ENCODE data around the gene TMEM129.

TMEM129 gene, protein sequence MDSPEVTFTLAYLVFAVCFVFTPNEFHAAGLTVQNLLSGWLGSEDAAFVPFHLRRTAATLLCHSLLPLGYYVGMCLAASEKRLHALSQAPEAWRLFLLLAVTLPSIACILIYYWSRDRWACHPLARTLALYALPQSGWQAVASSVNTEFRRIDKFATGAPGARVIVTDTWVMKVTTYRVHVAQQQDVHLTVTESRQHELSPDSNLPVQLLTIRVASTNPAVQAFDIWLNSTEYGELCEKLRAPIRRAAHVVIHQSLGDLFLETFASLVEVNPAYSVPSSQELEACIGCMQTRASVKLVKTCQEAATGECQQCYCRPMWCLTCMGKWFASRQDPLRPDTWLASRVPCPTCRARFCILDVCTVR

GRCh38 chr4:1721003-1721665 lies at the start of gene TMEM129, which contains the start of gene TACC3:
Gene TMEM129 (minus strand): TSS chr4:1721323. CDS start chr4:1720837, 486 bp downstream.
Gene TACC3 (plus strand): TSS chr4:1721521. CDS start chr4:1723422, 1,901 bp downstream.
- peak; percentile 97 for DNase-seq (ENCODE audit: low read depth)
- peak within 1 kb of the TSS; percentile 94 for H3K4me3 ChIP-seq (ENCODE audit: low read depth, low read length)
- TF ChIP-seq, protein P1, sequence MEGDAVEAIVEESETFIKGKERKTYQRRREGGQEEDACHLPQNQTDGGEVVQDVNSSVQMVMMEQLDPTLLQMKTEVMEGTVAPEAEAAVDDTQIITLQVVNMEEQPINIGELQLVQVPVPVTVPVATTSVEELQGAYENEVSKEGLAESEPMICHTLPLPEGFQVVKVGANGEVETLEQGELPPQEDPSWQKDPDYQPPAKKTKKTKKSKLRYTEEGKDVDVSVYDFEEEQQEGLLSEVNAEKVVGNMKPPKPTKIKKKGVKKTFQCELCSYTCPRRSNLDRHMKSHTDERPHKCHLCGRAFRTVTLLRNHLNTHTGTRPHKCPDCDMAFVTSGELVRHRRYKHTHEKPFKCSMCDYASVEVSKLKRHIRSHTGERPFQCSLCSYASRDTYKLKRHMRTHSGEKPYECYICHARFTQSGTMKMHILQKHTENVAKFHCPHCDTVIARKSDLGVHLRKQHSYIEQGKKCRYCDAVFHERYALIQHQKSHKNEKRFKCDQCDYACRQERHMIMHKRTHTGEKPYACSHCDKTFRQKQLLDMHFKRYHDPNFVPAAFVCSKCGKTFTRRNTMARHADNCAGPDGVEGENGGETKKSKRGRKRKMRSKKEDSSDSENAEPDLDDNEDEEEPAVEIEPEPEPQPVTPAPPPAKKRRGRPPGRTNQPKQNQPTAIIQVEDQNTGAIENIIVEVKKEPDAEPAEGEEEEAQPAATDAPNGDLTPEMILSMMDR (IDR thresholded peaks at IDR 0.05; ENCODE audit: control insufficient read depth, extremely low read depth, insufficient read depth): no peak

GRCh38 chr4:1770791-1771231 lies 49.7 kb upstream of the TMEM129 start:
- TF ChIP-seq, protein P1 (IDR thresholded peaks at IDR 0.05; ENCODE audit: control insufficient read depth, extremely low read depth, insufficient read depth): no peak
- H3K4me3 ChIP-seq (ENCODE audit: low read depth, low read length): no peak overlapping the region
- DNase-seq (ENCODE audit: low read depth): no peak

GRCh38 chr4:1770245-1770644 lies 49.1 kb upstream of the TMEM129 start:
- H3K4me3 ChIP-seq (ENCODE audit: low read depth, low read length): no peak overlapping the region
- DNase-seq (ENCODE audit: low read depth): no peak
- TF ChIP-seq, protein P1 (IDR thresholded peaks at IDR 0.05; ENCODE audit: control insufficient read depth, extremely low read depth, insufficient read depth): no peak

GRCh38 chr4:1769692-1770091 lies 48.6 kb upstream of the TMEM129 start:
- TF ChIP-seq, protein P1 (IDR thresholded peaks at IDR 0.05; ENCODE audit: control insufficient read depth, extremely low read depth, insufficient read depth): no peak
- DNase-seq (ENCODE audit: low read depth): no peak
- no peak overlapping the region for H3K4me3 ChIP-seq (ENCODE audit: low read depth, low read length)

DNA sequence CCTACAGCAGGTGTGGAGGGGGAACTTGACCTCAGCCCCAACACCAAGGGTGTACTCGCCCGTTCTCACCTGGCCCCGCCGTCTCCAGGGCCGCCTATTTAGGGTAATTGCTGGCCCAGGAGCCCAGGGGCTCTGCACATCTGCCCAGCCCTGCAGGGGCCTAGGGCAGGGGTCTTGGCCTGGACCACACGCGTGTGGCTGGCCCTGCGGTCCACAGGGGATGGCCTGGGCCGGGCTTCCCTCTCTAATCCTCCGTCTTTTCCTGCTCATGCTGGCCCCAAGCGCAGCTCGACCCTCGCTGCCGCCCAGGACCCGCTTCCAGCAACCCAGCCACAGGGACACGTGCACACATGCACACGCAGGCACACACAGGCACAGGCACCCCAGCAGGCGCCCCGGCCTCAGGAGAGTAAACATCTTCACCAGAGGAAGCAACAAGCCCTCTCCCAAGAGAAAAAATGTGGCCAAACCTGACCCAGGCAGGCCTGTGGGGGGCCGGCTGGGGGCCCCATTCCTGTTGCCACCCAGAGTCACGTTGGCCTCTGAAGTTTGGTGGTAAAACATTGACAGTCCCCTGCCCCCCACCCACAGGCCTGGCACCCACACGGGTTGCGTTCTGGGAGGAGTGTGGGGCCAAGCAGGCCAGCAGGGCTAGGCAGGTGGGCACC lies 47.4 kb upstream of the TMEM129 start:
- TF ChIP-seq, protein P1 (IDR thresholded peaks at IDR 0.05; ENCODE audit: control insufficient read depth, extremely low read depth, insufficient read depth): no peak
- no peak for DNase-seq (ENCODE audit: low read depth)
- no peak overlapping the region for H3K4me3 ChIP-seq (ENCODE audit: low read depth, low read length)

- DNase-seq (ENCODE audit: low read depth): no peak
- TF ChIP-seq, protein P1 (IDR thresholded peaks at IDR 0.05; ENCODE audit: control insufficient read depth, extremely low read depth, insufficient read depth): no peak
- no peak overlapping the region for H3K4me3 ChIP-seq (ENCODE audit: low read depth, low read length)
Observed at GRCh38 chr4:1767770-1768366, 46.7 kb upstream of the TMEM129 start.

Measured in LNCaP clone FGC (cell line).